GM12872 (cell line): ENCODE data around the gene ZSCAN12.
A peak's percentile ranks its signal among the peaks of the same experiment; 100 is the strongest.

Source experiments
- CTCF ChIP-seq: IDR thresholded peaks from 3 replicates; pipeline ENCODE4 v1.5.1; 2011; ENCODE audit warnings: low read depth, mild to moderate bottlenecking, low read length, moderate library complexity; ENCODE audit not compliant: insufficient read depth

The ZSCAN12 gene

DNA sequence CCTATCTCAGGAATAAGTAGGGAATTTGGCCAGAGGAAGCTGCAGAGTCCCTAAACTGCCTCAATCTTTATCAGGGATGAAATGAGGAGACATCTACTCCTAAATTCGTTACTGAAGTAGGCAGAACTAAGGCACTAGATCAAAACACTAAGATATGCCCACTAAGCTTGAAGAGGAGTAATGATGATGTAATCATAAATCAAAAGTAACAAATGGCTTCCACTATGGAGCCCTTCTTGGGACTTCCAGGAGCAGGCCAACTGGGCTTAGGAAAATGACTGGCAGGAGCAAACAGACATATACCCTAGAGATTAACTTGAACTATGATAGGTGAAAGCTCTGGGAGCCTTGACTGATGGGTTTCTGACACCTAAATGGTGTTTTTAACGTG lies 15.4 kb downstream of the ZSCAN12 start:
- no peak for TF ChIP-seq CTCF

DNA sequence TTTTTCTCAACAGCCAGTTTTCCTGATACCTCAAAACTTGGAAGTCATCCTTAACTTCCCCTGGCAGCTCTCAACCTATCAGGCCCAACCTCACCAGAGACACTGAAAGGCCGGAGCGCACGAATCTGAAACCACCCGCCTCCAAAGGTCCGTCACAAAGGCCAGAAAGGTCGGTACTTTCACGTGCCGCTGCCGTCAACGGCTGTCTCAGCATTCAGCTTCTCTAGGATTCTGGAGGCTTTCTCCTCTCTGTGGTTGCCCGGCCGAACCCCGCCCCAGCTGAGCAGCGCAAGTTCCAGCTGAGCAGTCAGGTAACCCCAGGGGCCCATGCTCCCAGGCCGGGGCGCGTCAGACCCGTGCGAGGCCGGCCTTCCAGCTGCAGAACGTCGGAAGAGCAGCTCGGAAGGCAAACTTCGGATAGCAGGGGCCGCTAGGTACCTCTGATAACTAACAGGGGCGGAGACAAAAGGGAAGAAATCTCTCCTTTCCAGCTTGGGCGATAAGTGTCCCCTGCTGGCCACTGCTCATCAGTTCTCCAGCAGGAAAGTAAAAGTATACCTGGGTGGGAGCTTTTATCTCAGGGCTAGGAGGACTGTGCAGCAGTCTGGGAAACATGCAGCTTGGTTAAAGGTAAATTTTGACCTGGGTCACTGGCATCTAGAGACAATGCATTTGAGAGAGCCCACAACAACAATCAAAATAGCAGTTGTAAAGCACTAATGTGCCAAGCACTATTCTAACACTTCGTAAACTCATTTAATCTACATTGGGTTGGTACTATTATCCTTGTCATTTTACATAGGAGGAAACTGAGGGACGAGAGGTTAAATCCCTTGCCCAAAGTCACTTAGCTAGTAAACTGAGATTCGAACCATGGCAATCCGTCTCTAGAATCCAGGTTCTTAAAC lies 16.1 kb downstream of the ZSCAN12 start:
- peak; percentile 51 for TF ChIP-seq CTCF

- TF ChIP-seq CTCF, result no peak
These were observed 19.2 kb downstream of the ZSCAN12 start for GRCh38 chr6:28380381-28380780.

- TF ChIP-seq CTCF, result no peak
These were observed 20.9 kb downstream of the ZSCAN12 start for GRCh38 chr6:28378644-28379043.

GRCh38 chr6:28377879-28378278 lies 21.7 kb downstream of the ZSCAN12 start:
- TF ChIP-seq CTCF, result no peak

DNA sequence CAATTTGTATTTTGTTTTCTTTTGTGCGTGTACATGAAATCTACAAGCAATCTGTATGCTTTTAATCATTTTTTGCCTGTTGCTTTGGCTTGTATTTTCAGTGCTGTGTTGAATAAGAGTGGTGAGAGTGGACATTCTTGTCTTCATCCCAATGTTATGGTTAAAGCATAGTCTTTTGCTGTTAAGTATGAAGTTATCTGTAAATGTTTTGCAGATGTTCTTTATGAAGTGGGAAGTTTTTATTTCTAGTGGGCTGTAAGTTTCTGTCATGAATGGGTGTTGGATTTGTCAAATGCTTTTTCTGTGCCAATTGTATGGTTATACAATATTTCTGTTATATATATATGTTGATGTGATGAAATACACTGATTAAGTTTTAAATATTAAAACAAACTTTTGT lies 25.6 kb downstream of the ZSCAN12 start:
- no peak for TF ChIP-seq CTCF

DNA sequence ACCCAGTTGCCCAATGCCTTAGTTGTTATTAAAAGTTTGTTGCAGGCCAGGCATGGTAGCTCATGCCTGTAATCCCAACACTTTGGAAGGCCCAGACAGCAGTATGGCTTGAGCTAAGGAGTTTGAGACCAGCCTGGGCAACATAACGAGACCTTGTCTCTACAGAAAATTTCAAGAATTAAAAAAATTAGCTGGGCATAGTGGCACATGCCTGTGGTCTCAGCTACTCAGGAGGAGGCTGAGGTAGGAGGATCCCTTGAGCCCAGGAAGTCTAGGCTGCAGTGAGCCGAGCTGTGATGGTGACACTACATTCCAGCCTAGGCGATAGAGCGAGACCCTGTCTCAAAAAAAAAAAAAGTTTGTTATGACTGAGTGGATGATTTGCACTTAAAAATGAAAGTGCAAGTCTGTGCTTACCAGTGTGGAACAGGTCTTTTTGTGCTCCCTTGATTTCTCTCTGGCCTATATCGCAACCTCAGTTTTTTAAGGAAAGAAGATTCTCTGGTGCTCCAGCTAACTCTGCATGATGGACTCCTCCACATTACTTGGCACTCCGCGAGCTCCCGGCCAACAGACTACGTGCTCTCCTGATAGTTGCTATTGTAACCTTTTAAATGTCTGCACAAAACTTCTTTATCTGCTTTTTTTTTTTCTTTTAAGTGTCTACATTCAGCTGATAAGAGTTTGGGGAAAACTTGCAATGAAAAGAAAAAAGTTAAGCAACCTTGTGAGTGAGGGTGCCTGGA lies 27.7 kb downstream of the ZSCAN12 start:
- no peak for TF ChIP-seq CTCF
